ENCODE data around the gene ACTRT3. TPM values are rescaled to one million over a fixed set of nuclear protein-coding genes. Genes with fewer than 3 reads are reported as not detected.

ACTRT3 gene
- total and polyA plus RNA-seq, 2 donors (not counting 3 experiments of a cell fraction or from before 2014, with no cell fraction given) = 2.6 to 3.3 TPM

GRCh38 chr3:169764312-169764881, 5.0 kb downstream of the ACTRT3 start:
- Histone ChIP-seq H3K9me3 (replicated peaks; ENCODE audit: control insufficient read depth, insufficient read depth, low read length) (no peaks in the 10 kb centered on the region), H3K79me2 (ENCODE audit: control insufficient read depth, insufficient read depth, low read length) (no peaks in the 10 kb centered on the region), H2AFZ (ENCODE audit: low read depth, low read length) (peak overlapping the region; percentile 65), H3K27ac (ENCODE audit: insufficient read depth, low read depth, low read length) (peak overlapping the region; percentile 31), H3K4me3 (replicated peaks in 1 of 3; ENCODE audit: insufficient read depth in 1 of 3, low read depth in 1 of 3, low read length in 3 of 3) (peak overlapping the region; percentile 36 to 53 (median 41)), H3K36me3 (ENCODE audit: control insufficient read depth in 2 of 2, extremely low read depth in 1 of 2, insufficient read depth in 2 of 2, low read length in 2 of 2) (no peaks in the 10 kb centered on the region), H4K20me1 (replicated peaks; ENCODE audit: control insufficient read depth, extremely low read depth, insufficient read depth, low read length) (no peaks in the 10 kb centered on the region), H3K9me1 (replicated peaks; ENCODE audit: control insufficient read depth, extremely low read depth, insufficient read depth, low read length) (no peaks in the 10 kb centered on the region), H3K9ac (replicated peaks; ENCODE audit: extremely low read depth, insufficient read depth, low read length) (peak overlapping the region; percentile 70), H3K4me2 (ENCODE audit: insufficient read depth, low read length) (peak overlapping the region; percentile 74), H3K4me1 (ENCODE audit: control insufficient read depth, extremely low read depth, insufficient read depth, low read length) (peaks cover 11% of the 10 kb centered on the region), H3K27me3 (ENCODE audit: control insufficient read depth in 2 of 2, insufficient read depth in 2 of 2, low read length in 2 of 2) (no peaks in the 10 kb centered on the region)
- peak; percentile 55 for DNase-seq (ENCODE audit: low read depth, low spot score)
- BruUV-seq (replicated peaks) = TSS peak; percentile 91
- TF ChIP-seq POLR2A (IDR thresholded peaks at IDR 0.05; ENCODE audit: low read depth, low read length) (no peak), MYC (IDR thresholded peaks at IDR 0.05; ENCODE audit: low read depth, low read length) (no peak), FOS (IDR thresholded peaks at IDR 0.05; ENCODE audit: borderline replicate concordance, insufficient read depth, low read length) (no peak), CTCF (IDR thresholded peaks at IDR 0.05; ENCODE audit: extremely low read depth in 1 of 2, insufficient read depth in 1 of 2, low read depth in 1 of 2, low read length in 2 of 2) (no peak), EZH2 (IDR thresholded peaks at IDR 0.05; ENCODE audit: borderline replicate concordance, low read depth, low read length, severe bottlenecking) (no peak), POLR2AphosphoS5 (IDR thresholded peaks at IDR 0.05; ENCODE audit: insufficient read depth, low read depth, low read length) (no peak), MAX (IDR thresholded peaks at IDR 0.05; ENCODE audit: insufficient read depth, insufficient read length) (no peak), GATA2 (IDR thresholded peaks at IDR 0.05; ENCODE audit: insufficient read depth, insufficient read length, low read depth, low read length) (no peak), JUN (IDR thresholded peaks at IDR 0.05; ENCODE audit: borderline replicate concordance, insufficient read depth, insufficient read length, low read depth) (no peak)
- dilution Hi-C loops (cut with MboI; ENCODE audit: extremely low pct_ligation_motif_present, low sequenced_read_pairs) = no loop called here
- intact Hi-C loops (cut with micrococcal nuclease) = loop anchor here (2.0 kb wide), 1 partner anchor 202 kb away; the partner anchor contains the start of gene SEC62
- ChIA-PET CTCF (interaction anchor here (1.9 kb wide), 1 partner anchor 9 kb away, joined by 5 read pairs; the partner anchor contains the start of gene MYNN), POLR2A (no interaction called here)
- peak; percentile 66 for FAIRE-seq
